Stimulated activated CD8-positive, alpha-beta memory T cell treated with anti-CD3 and anti-CD28 coated beads, Interleukin-7, amount 100 ng/mL, for 24 hours (primary cell): ENCODE measurements around the gene TBC1D12.
"Not testable (repeated sequence)": the region's sequence is repeated elsewhere in the genome, so short reads cannot be mapped to it uniquely, and the experiment has no call there.

Experiments
- DNase-seq: peaks from one replicate; pipeline ENCODE4 v3.0.0-alpha.2; 2020; ENCODE audit warnings: low read depth

The TBC1D12 gene

GRCh38 chr10:94546049-94546900 lies 143.9 kb downstream of the TBC1D12 start:
- DNase-seq = no peak

- no peak for DNase-seq
Measured at GRCh38 chr10:94546901-94547185, 144.5 kb downstream of the TBC1D12 start.

GRCh38 chr10:94549221-94549620 lies 146.9 kb downstream of the TBC1D12 start:
- DNase-seq = no peak

GRCh38 chr10:94567714-94568307 lies 165.5 kb downstream of the TBC1D12 start:
- not testable (repeated sequence) for DNase-seq

GRCh38 chr10:94571081-94571480 lies 168.7 kb downstream of the TBC1D12 start:
- DNase-seq = no peak

GRCh38 chr10:94571528-94571927 lies 169.2 kb downstream of the TBC1D12 start:
- DNase-seq = no peak

GRCh38 chr10:94578790-94579189 lies 176.4 kb downstream of the TBC1D12 start:
- no peak for DNase-seq

- no peak for DNase-seq
Measured at GRCh38 chr10:94583124-94583523, 180.8 kb downstream of the TBC1D12 start.
